Activated B cell treated with CpG ODN at 0.5 μM for 24 hours (primary cell): ENCODE data around the gene ACSS3. TPM values are rescaled to one million over a fixed set of nuclear protein-coding genes. Genes with fewer than 3 reads are reported as not detected.

Source experiments
- ATAC-seq: fragments of 200-7000 bp; cut with Tn5 transposase; one replicate; pipeline ENCODE4 v1.10.0; 2021; ENCODE audit warnings: low read depth, mild to moderate bottlenecking, moderate library complexity
- CTCF ChIA-PET: fragments of 350-600 bp; sonication (Branson Sonifier 250); formaldehyde crosslinking; loops from one replicate; lab custom pipeline; 2021; ENCODE audit warnings: antibody characterized with exemption; lab: Charles Lee
- POLR2A ChIA-PET: fragments of 350-600 bp; sonication (Branson Sonifier 250); formaldehyde crosslinking; loops from one replicate; lab custom pipeline; 2021; ENCODE audit warnings: antibody characterized with exemption; lab: Charles Lee
- DNase-seq: peaks from one replicate; pipeline ENCODE4 v3.0.0; 2022
- H3K27ac Mint-ChIP-seq: one replicate; pipeline ENCODE4 v1.8.0; 2020; ENCODE audit warnings: mixed read lengths
- H3K27me3 Mint-ChIP-seq: one replicate; pipeline ENCODE4 v1.8.0; 2021; ENCODE audit warnings: mixed read lengths
- H3K36me3 Mint-ChIP-seq: one replicate; pipeline ENCODE4 v1.8.0; 2021; ENCODE audit warnings: low read depth, mixed read lengths
- H3K4me1 Mint-ChIP-seq: one replicate; pipeline ENCODE4 v1.8.0; 2021; ENCODE audit warnings: mixed read lengths
- H3K4me3 Mint-ChIP-seq: one replicate; pipeline ENCODE4 v1.8.0; 2020; ENCODE audit warnings: mild to moderate bottlenecking, mixed read lengths
- H3K9me3 Mint-ChIP-seq: one replicate; pipeline ENCODE4 v1.8.0; 2020; ENCODE audit warnings: mixed read lengths
- CTCF ChIP-seq: fragments of 200-600 bp; IDR thresholded peaks from one replicate; pipeline ENCODE4 v1.8.0; 2022; ENCODE audit warnings: antibody characterized with exemption, mild to moderate bottlenecking
- intact Hi-C: fragments of 100-400 bp; cut with micrococcal nuclease; formaldehyde crosslinking; loops from one replicate; pipeline ENCODE4 v1.15.1; 2024
- total RNA-seq: library from RNA; stranded (reverse); gene quantifications from 2 replicates; pipeline ENCODE4 v1.2.3, GENCODE V29; 2022

Gene ACSS3
- total RNA-seq, 1 donor from 2014 or later = not detected

GRCh38 chr12:81261508-81262207 lies 183.8 kb downstream of the ACSS3 start:
- Mint-ChIP-seq H3K4me3 (no peak overlapping the region), H3K27me3 (no peaks in the 10 kb centered on the region), H3K9me3 (no peaks in the 10 kb centered on the region), H3K4me1 (no peaks in the 10 kb centered on the region), H3K36me3 (no peaks in the 10 kb centered on the region), H3K27ac (no peak overlapping the region)
- intact Hi-C loops = no loop called here
- no peak for DNase-seq
- no peak for TF ChIP-seq CTCF
- ChIA-PET CTCF (no interaction called here), POLR2A (no interaction called here)
- no peak for ATAC-seq

- H3K27me3 Mint-ChIP-seq = no peaks in the 10 kb centered on the region
- no peak for TF ChIP-seq CTCF
- POLR2A ChIA-PET = no interaction called here
- no peak for DNase-seq
- no peaks in the 10 kb centered on the region for H3K4me1 Mint-ChIP-seq
- H3K36me3 Mint-ChIP-seq = no peaks in the 10 kb centered on the region
- H3K27ac Mint-ChIP-seq = no peak overlapping the region
- ATAC-seq = no peak
- intact Hi-C loops = no loop called here
- no peak overlapping the region for H3K4me3 Mint-ChIP-seq
- CTCF ChIA-PET = no interaction called here
- no peaks in the 10 kb centered on the region for H3K9me3 Mint-ChIP-seq
Observed at GRCh38 chr12:81263072-81263471, 185.2 kb downstream of the ACSS3 start.

- Mint-ChIP-seq H3K9me3 (no peaks in the 10 kb centered on the region), H3K4me1 (no peaks in the 10 kb centered on the region), H3K36me3 (no peaks in the 10 kb centered on the region), H3K27me3 (no peaks in the 10 kb centered on the region), H3K4me3 (no peak overlapping the region), H3K27ac (no peak overlapping the region)
- ChIA-PET CTCF (no interaction called here), POLR2A (no interaction called here)
- intact Hi-C loops = no loop called here
- no peak for TF ChIP-seq CTCF
- DNase-seq (no peak), ATAC-seq (no peak)
Observed at GRCh38 chr12:81270385-81270784, 192.5 kb downstream of the ACSS3 start.

GRCh38 chr12:81274637-81275529 lies 197.0 kb downstream of the ACSS3 start:
- Mint-ChIP-seq H3K4me1 (no peaks in the 10 kb centered on the region), H3K27me3 (no peaks in the 10 kb centered on the region), H3K36me3 (no peaks in the 10 kb centered on the region), H3K9me3 (no peaks in the 10 kb centered on the region), H3K4me3 (no peak overlapping the region), H3K27ac (no peak overlapping the region)
- TF ChIP-seq CTCF = no peak
- intact Hi-C loops = no loop called here
- ChIA-PET CTCF (no interaction called here), POLR2A (no interaction called here)
- ATAC-seq (no peak), DNase-seq (no peak)

- intact Hi-C loops = no loop called here
- no peaks in the 10 kb centered on the region for H3K4me1 Mint-ChIP-seq
- ChIA-PET CTCF (no interaction called here), POLR2A (no interaction called here)
- no peaks in the 10 kb centered on the region for H3K36me3 Mint-ChIP-seq
- no peak overlapping the region for H3K27ac Mint-ChIP-seq
- no peak for DNase-seq
- no peak for TF ChIP-seq CTCF
- no peak overlapping the region for H3K4me3 Mint-ChIP-seq
- no peaks in the 10 kb centered on the region for H3K27me3 Mint-ChIP-seq
- no peaks in the 10 kb centered on the region for H3K9me3 Mint-ChIP-seq
- no peak for ATAC-seq
Observed at GRCh38 chr12:81284137-81284536, 206.3 kb downstream of the ACSS3 start.
